Skeletal muscle tissue (tissue), 4 donors: ENCODE measurements around the gene GP9. TPM values are rescaled to one million over a fixed set of nuclear protein-coding genes. Genes with fewer than 3 reads are reported as not detected.
"Not testable (repeated sequence)": the region's sequence is repeated elsewhere in the genome, so short reads cannot be mapped to it uniquely, and the experiment has no call there.

Source experiments
- H3K27ac ChIP-seq: one replicate; pipeline ENCODE4 v1.7.0; 2013; ENCODE audit warnings: mild to moderate bottlenecking, low read depth, low read length, inconsistent platforms
- H3K27me3 ChIP-seq, 3 donors: one replicate each; pipeline ENCODE4 v1.7.0; 2013; ENCODE audit warnings: low read length in 3 of 3; ENCODE audit not compliant: control insufficient read depth in 3 of 3, insufficient read depth in 3 of 3
- H3K36me3 ChIP-seq, 3 donors: one replicate each; pipeline ENCODE4 v1.7.0; 2013; ENCODE audit warnings: low read length in 3 of 3; ENCODE audit not compliant: control insufficient read depth in 3 of 3, insufficient read depth in 3 of 3
- H3K4me1 ChIP-seq, 3 donors: one replicate each; pipeline ENCODE4 v1.7.0; 2013; ENCODE audit warnings: low read length in 3 of 3, mild to moderate bottlenecking in 3 of 3; ENCODE audit not compliant: control insufficient read depth in 3 of 3, insufficient read depth in 3 of 3
- H3K4me3 ChIP-seq, 3 donors: one replicate each; pipeline ENCODE4 v1.7.0; 2013; ENCODE audit warnings: low read length in 3 of 3
- H3K9ac ChIP-seq, 3 donors: one replicate each; pipeline ENCODE4 v1.7.0; 2013; ENCODE audit warnings: low read length in 3 of 3, mild to moderate bottlenecking in 3 of 3, moderate library complexity in 2 of 3, low read depth in 1 of 3
- H3K9me3 ChIP-seq, 3 donors: one replicate each; pipeline ENCODE4 v1.7.0; 2013; ENCODE audit warnings: low read length in 3 of 3; ENCODE audit not compliant: control insufficient read depth in 3 of 3
- total RNA-seq: library from RNA; depleted of rRNA; stranded (reverse); fragments of >200 nt; gene quantifications from one replicate; pipeline ENCODE4 v1.2.3, GENCODE V29; 2014
- donor health status: Osteomylitis.

Gene GP9
- total RNA-seq, 1 donor from 2014 or later, result not detected

- Histone ChIP-seq H3K27ac (no peak overlapping the region), H3K4me3 (no peak overlapping the region)
These were observed 45.3 kb downstream of the GP9 start for GRCh38 chr3:129105862-129106261.

GRCh38 chr3:129106320-129106719 lies 45.7 kb downstream of the GP9 start:
- H3K27me3 ChIP-seq, result no peaks in the 10 kb centered on the region
- no peak overlapping the region for H3K27ac ChIP-seq
- peak overlapping the region in 1 of 3 donors; percentile 43 for H3K9ac ChIP-seq
- no peak overlapping the region for H3K4me3 ChIP-seq
- peaks cover 2 to 5% (median 3%) of the 10 kb centered on the region in 3 donors for H3K36me3 ChIP-seq
- peaks cover 0 to 3% (median 0%) of the 10 kb centered on the region in 3 donors for H3K4me1 ChIP-seq
- H3K9me3 ChIP-seq, result no peaks in the 10 kb centered on the region

More at GRCh38 chr3:129105862-129106261, 45.3 kb downstream of the GP9 start:
- Histone ChIP-seq H3K27me3 (no peaks in the 10 kb centered on the region), H3K9ac (peak overlapping the region in 1 of 3 donors; percentile 43), H3K9me3 (no peaks in the 10 kb centered on the region), H3K4me1 (peaks cover 0 to 3% (median 0%) of the 10 kb centered on the region in 3 donors), H3K36me3 (peaks cover 2 to 3% (median 3%) of the 10 kb centered on the region in 3 donors)

GRCh38 chr3:129106866-129107565 lies 46.4 kb downstream of the GP9 start:
- H3K27me3 ChIP-seq, result no peaks in the 10 kb centered on the region
- H3K27ac ChIP-seq, result no peak overlapping the region
- H3K4me3 ChIP-seq, result no peak overlapping the region
- H3K4me1 ChIP-seq, result peaks cover 0 to 3% (median 0%) of the 10 kb centered on the region in 3 donors
- no peak overlapping the region for H3K9ac ChIP-seq
- peaks cover 2 to 5% (median 3%) of the 10 kb centered on the region in 3 donors for H3K36me3 ChIP-seq
- H3K9me3 ChIP-seq, result no peaks in the 10 kb centered on the region

- Histone ChIP-seq H3K4me3 (no peak overlapping the region), H3K36me3 (peaks cover 2 to 6% (median 5%) of the 10 kb centered on the region in 3 donors), H3K9ac (no peak overlapping the region), H3K9me3 (no peaks in the 10 kb centered on the region), H3K27ac (no peak overlapping the region), H3K4me1 (peaks cover 0 to 3% (median 0%) of the 10 kb centered on the region in 3 donors), H3K27me3 (no peaks in the 10 kb centered on the region)
These were observed 47.2 kb downstream of the GP9 start for GRCh38 chr3:129107793-129108192.

- H3K4me1 ChIP-seq, H3K9ac ChIP-seq, H3K9me3 ChIP-seq, H3K36me3 ChIP-seq, H3K27me3 ChIP-seq, H3K27ac ChIP-seq, H3K4me3 ChIP-seq: not testable (repeated sequence)
These were observed 50.6 kb downstream of the GP9 start for GRCh38 chr3:129111076-129111780.

Other genes starting within 250 kb of the GP9 start
- gene ACAD9, start 181.2 kb upstream of the GP9 start, total RNA-seq, result 32.9 TPM
- gene CFAP92, start 66.7 kb upstream of the GP9 start, total RNA-seq, result 1.6 TPM
- gene EFCC1, start 59.5 kb upstream of the GP9 start, total RNA-seq, result 1.0 TPM
- gene RAB43, start 61.0 kb downstream of the GP9 start, total RNA-seq, result 3.7 TPM
- gene ISY1, start 100.3 kb downstream of the GP9 start, total RNA-seq, result 27.1 TPM
- 228 TPM for gene CNBP, start 123.1 kb downstream of the GP9 start, total RNA-seq
- 120 TPM for gene COPG1, start 188.8 kb downstream of the GP9 start, total RNA-seq
- gene HMCES, start 218.1 kb downstream of the GP9 start, total RNA-seq, result 17.2 TPM